Upper lobe of left lung (tissue), 4 donors: ENCODE measurements around the gene ABHD4.

Source experiments
- EP300 ChIP-seq, 4 donors: sonication (generic); formaldehyde crosslinking; IDR thresholded peaks; one replicate each; pipeline ENCODE4 v1.5.1; 2017; ENCODE audit warnings: antibody characterized with exemption in 4 of 4, control low read depth in 2 of 4
- POLR2A ChIP-seq, 4 donors: fragments of 450-650 bp; IDR thresholded peaks; one replicate each; pipeline ENCODE4 v1.5.1; 2016 to 2017; ENCODE audit warnings: antibody characterized with exemption in 4 of 4, mild to moderate bottlenecking in 2 of 4

DNA sequence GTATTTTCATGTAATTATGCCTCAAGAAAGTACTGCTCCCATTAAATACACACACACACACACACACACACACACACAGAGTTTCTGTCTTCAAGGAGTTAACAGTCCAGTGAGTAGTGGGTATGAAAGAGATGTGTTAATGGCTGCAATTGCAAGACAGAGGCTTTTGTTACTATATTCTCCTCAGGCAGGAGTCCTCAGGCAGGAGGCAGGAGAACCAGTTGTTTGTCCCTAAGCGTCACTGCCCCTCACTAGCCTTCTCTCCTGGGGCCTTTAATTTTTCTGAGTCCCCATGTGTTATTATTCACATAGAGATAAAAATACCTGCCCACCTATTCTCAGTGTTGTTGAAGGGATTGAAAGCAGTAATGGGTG lies 40.3 kb upstream of the ABHD4 start:
- TF ChIP-seq POLR2A (IDR thresholded peaks at IDR 0.05) (no peak), EP300 (IDR thresholded peaks at IDR 0.05) (no peak)
